Measurements from ENCODE around the gene TUBA3D.
"Not testable (repeated sequence)": the region's sequence is repeated elsewhere in the genome, so short reads cannot be mapped to it uniquely, and the experiment has no call there.

- not testable (repeated sequence) for TF ChIP-seq CTCF, POLR2A (IDR thresholded peaks at IDR 0.05)
Measured at GRCh38 chr2:131503587-131503986, 27.7 kb downstream of the TUBA3D start.

All from thyroid gland (tissue), 4 donors.